ENCODE measurements around the gene JOSD1. TPM values are rescaled to one million over a fixed set of nuclear protein-coding genes. Genes with fewer than 3 reads are reported as not detected.

JOSD1 gene
- total and polyA plus RNA-seq, 4 donors: 17.8 to 64.0 (median 43.8) TPM

DNA sequence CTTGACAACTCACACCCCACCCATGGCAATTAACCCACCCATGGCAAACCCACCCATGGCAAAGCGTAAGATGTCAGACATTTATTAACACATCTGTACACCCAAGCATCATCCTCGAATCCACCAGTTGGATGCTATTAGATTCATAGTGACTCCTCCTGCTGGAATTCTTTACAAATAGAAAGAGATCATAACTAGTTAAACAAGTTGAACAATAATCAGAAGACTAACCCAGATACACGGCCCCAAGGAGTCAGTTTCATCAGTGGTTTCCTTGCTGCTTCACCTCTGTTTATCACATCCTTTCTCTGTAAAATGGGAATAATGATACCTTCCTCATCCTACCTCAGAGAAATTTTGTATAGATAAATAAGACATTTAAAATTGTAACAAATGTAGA, 10.1 kb upstream of the JOSD1 start:
- WGBS, 2 donors: 81% methylated on average over 3 of the region's 3 CpGs
- TF ChIP-seq, protein P1, sequence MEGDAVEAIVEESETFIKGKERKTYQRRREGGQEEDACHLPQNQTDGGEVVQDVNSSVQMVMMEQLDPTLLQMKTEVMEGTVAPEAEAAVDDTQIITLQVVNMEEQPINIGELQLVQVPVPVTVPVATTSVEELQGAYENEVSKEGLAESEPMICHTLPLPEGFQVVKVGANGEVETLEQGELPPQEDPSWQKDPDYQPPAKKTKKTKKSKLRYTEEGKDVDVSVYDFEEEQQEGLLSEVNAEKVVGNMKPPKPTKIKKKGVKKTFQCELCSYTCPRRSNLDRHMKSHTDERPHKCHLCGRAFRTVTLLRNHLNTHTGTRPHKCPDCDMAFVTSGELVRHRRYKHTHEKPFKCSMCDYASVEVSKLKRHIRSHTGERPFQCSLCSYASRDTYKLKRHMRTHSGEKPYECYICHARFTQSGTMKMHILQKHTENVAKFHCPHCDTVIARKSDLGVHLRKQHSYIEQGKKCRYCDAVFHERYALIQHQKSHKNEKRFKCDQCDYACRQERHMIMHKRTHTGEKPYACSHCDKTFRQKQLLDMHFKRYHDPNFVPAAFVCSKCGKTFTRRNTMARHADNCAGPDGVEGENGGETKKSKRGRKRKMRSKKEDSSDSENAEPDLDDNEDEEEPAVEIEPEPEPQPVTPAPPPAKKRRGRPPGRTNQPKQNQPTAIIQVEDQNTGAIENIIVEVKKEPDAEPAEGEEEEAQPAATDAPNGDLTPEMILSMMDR (IDR thresholded peaks at IDR 0.05; ENCODE audit: control extremely low read depth, extremely low read depth): no peak
- Histone ChIP-seq H3K27me3 (ENCODE audit: control insufficient read depth in 3 of 3, insufficient read depth in 3 of 3, low read length in 2 of 3) (no peaks in the 10 kb centered on the region), H3K9me3 (ENCODE audit: control insufficient read depth in 4 of 4, insufficient read depth in 3 of 4, low read length in 3 of 4) (no peaks in the 10 kb centered on the region), H3K9ac (ENCODE audit: insufficient read depth in 1 of 2, low read length in 2 of 2) (no peak overlapping the region), H3K36me3 (ENCODE audit: control insufficient read depth in 4 of 4, insufficient read depth in 4 of 4, low read length in 4 of 4) (peaks cover 0 to 12% (median 2%) of the 10 kb centered on the region in 4 donors), H3K27ac (ENCODE audit: low read depth in 1 of 2, low read length in 1 of 2) (no peak overlapping the region), H3K4me3 (no peak overlapping the region), H3K4me1 (ENCODE audit: control insufficient read depth in 5 of 5, insufficient read depth in 5 of 5, low read length in 5 of 5) (peaks cover 10 to 25% (median 18%) of the 10 kb centered on the region in 5 donors)
- no peak for DNase-seq
- no peak for ATAC-seq (ENCODE audit: insufficient read depth, low FRiP score)

DNA sequence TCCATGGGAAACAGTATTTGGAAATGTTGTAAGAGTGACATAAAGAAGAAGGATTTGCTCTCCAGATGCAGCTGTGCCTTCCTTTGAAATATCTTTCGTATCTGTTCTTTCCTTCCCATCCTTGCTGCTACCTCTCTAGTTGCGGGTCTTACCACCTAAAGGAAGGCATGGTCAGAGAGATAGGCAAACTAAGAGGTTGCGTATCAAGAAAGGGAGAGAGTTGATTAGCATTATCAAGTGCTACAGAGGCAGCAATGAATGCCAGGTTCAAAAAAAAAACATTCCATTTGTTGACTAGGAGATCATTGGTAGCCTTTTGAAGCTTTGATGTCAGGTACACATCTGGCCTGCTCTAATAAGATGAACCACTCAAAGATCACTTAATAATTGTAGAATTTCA, 9.6 kb upstream of the JOSD1 start:
- Histone ChIP-seq H3K4me1 (ENCODE audit: control insufficient read depth in 5 of 5, insufficient read depth in 5 of 5, low read length in 5 of 5) (peaks cover 10 to 25% (median 18%) of the 10 kb centered on the region in 5 donors), H3K9me3 (ENCODE audit: control insufficient read depth in 4 of 4, insufficient read depth in 3 of 4, low read length in 3 of 4) (no peaks in the 10 kb centered on the region), H3K27ac (ENCODE audit: low read depth in 1 of 2, low read length in 1 of 2) (no peak overlapping the region), H3K4me3 (no peak overlapping the region), H3K36me3 (ENCODE audit: control insufficient read depth in 4 of 4, insufficient read depth in 4 of 4, low read length in 4 of 4) (peaks cover 0 to 12% (median 2%) of the 10 kb centered on the region in 4 donors), H3K27me3 (ENCODE audit: control insufficient read depth in 3 of 3, insufficient read depth in 3 of 3, low read length in 2 of 3) (no peaks in the 10 kb centered on the region), H3K9ac (ENCODE audit: insufficient read depth in 1 of 2, low read length in 2 of 2) (no peak overlapping the region)
- 82 to 89% methylated on average over 3 of the region's 3 CpGs for WGBS, 2 donors
- ATAC-seq (ENCODE audit: insufficient read depth, low FRiP score): no peak
- no peak for DNase-seq
- TF ChIP-seq, protein P1 (IDR thresholded peaks at IDR 0.05; ENCODE audit: control extremely low read depth, extremely low read depth): no peak

DNA sequence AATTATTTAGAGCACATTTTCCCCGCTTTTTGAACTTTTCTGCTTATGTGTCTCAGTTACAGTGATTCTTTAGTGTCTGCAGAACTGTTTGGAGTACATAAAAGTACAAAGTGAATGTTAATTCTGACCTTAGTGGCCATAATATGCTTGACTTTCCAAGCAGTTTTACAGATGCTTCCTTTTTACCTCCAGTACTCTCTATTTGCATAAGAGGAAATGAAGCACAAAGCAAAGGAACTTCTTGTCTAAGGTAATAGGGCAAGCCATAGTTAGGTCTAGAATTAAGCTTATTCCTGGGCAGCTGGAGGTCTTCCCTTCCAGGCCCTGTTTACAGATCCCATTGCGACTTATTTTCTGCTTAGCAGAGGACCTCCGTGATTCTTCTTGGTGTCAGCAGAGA, 8.6 kb upstream of the JOSD1 start:
- ATAC-seq (ENCODE audit: insufficient read depth, low FRiP score) (no peak), DNase-seq (no peak)
- Histone ChIP-seq H3K36me3 (ENCODE audit: control insufficient read depth in 4 of 4, insufficient read depth in 4 of 4, low read length in 4 of 4) (peaks cover 0 to 12% (median 2%) of the 10 kb centered on the region in 4 donors), H3K27me3 (ENCODE audit: control insufficient read depth in 3 of 3, insufficient read depth in 3 of 3, low read length in 2 of 3) (no peaks in the 10 kb centered on the region), H3K9me3 (ENCODE audit: control insufficient read depth in 4 of 4, insufficient read depth in 3 of 4, low read length in 3 of 4) (no peaks in the 10 kb centered on the region), H3K4me1 (ENCODE audit: control insufficient read depth in 5 of 5, insufficient read depth in 5 of 5, low read length in 5 of 5) (peaks cover 10 to 25% (median 22%) of the 10 kb centered on the region in 5 donors), H3K9ac (ENCODE audit: insufficient read depth in 1 of 2, low read length in 2 of 2) (no peak overlapping the region), H3K4me3 (no peak overlapping the region), H3K27ac (ENCODE audit: low read depth in 1 of 2, low read length in 1 of 2) (peak overlapping the region in 1 of 2 donors; percentile 10)
- TF ChIP-seq, protein P1 (IDR thresholded peaks at IDR 0.05; ENCODE audit: control extremely low read depth, extremely low read depth): no peak
- WGBS, 2 donors: 90 to 91% methylated on average over 3 of the region's 3 CpGs

DNA sequence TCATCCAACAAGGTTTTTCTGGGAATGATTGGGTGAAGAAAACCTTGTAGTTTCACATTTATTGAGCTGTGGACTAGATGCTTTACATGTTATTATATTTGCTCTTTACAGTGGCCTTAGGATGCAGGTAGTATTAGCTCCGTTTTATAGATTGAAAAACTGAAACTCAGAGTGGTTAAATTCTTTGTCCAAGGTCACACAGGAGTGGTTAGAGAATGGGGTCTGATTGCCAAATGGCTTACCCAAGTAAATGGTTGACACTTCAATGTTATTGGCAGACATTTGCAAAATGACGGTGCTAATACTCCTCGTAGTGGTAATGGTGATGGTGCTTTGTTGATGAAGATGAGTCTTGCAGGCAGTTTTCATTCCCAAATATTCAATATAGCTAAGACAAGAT, 7.2 kb upstream of the JOSD1 start:
- no peak overlapping the region for H3K4me3 ChIP-seq
- no peak for DNase-seq
- H3K4me1 ChIP-seq (ENCODE audit: control insufficient read depth in 5 of 5, insufficient read depth in 5 of 5, low read length in 5 of 5): peaks cover 9 to 23% (median 16%) of the 10 kb centered on the region in 5 donors
- H3K36me3 ChIP-seq (ENCODE audit: control insufficient read depth in 4 of 4, insufficient read depth in 4 of 4, low read length in 4 of 4): peaks cover 0 to 12% (median 2%) of the 10 kb centered on the region in 4 donors
- H3K27ac ChIP-seq (ENCODE audit: low read depth in 1 of 2, low read length in 1 of 2): no peak overlapping the region
- peak overlapping the region in 1 of 2 donors; percentile 60 for H3K9ac ChIP-seq (ENCODE audit: insufficient read depth in 1 of 2, low read length in 2 of 2)
- 80 to 84% methylated on average over 3 of the region's 3 CpGs for WGBS, 2 donors
- no peaks in the 10 kb centered on the region for H3K9me3 ChIP-seq (ENCODE audit: control insufficient read depth in 4 of 4, insufficient read depth in 3 of 4, low read length in 3 of 4)
- TF ChIP-seq, protein P1 (IDR thresholded peaks at IDR 0.05; ENCODE audit: control extremely low read depth, extremely low read depth): no peak
- ATAC-seq (ENCODE audit: insufficient read depth, low FRiP score): no peak
- no peaks in the 10 kb centered on the region for H3K27me3 ChIP-seq (ENCODE audit: control insufficient read depth in 3 of 3, insufficient read depth in 3 of 3, low read length in 2 of 3)

Data from lung (tissue), 12 donors.